Measurements from ENCODE around the gene TSHZ2.

TSHZ2 gene

DNA sequence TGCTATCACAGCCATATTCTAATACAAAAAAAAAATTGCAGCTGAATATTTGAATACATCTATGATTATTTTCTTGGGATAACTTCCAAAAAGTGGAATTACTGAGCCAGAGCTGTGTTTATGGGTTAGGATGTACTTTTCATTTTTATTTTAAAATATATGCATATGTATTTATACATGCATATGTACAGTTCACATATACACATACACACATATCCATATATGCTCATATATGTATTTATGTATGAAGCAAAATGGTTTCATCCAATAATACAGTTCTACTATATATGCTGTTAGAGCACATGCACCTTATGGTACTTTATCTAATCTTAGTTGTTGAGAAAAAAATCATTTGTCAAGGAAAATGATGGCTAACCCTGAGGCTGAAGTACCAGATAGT, 54.9 kb downstream of the TSHZ2 start:
- Histone ChIP-seq H4K20me1 (no peaks in the 10 kb centered on the region), H3K27me3 (no peaks in the 10 kb centered on the region), H3K9me3 (replicated peaks in 1 of 11) (no peaks in the 10 kb centered on the region), H3K9ac (no peak overlapping the region), H3K4me1 (peaks cover 0 to 3% (median 0%) of the 10 kb centered on the region in 10 experiments; a peak in 1 of 20 replicates), H3K4me2 (no peak overlapping the region), H3K27ac (no peak overlapping the region), H3K4me3 (no peak overlapping the region), H3K36me3 (no peaks in the 10 kb centered on the region)
- no peak for TF ChIP-seq Cebpa-rat (IDR thresholded peaks at IDR 0.05)

DNA sequence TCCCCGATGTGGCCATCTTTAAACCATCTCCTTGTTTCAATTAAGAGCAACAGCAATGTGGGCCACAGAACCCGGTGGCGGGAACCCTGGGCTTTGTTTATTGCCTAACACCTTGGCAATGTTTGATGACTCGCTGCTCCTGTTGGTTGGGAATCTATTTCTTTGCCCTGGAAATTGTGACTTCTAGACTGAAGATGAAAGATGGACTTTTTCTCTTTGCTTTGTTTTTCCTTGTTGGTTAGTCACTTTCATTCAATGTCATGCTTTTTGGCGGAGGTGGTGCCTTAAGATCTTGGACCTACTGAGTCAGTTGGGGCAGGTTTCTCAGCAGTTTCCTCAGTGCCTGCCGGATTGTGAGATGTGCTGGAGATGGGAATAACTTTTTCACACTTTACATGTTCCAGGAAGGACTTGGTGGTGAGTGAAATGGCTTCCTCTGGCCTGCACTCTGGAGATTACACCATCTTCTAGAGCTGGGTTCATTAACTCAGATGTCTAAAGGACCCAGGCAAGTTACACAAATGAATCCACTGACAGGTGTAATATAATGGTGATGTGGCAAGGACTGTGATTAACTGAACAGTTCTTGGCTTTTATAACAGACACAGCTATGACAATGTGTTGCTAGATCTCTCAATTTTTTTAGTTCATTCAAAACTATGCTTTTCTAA, 56.3 kb downstream of the TSHZ2 start:
- H3K4me1 ChIP-seq = peaks cover 0 to 3% (median 0%) of the 10 kb centered on the region in 10 experiments; a peak in 1 of 20 replicates
- H3K36me3 ChIP-seq = no peaks in the 10 kb centered on the region
- H3K9ac ChIP-seq = no peak overlapping the region
- H4K20me1 ChIP-seq = no peaks in the 10 kb centered on the region
- H3K4me2 ChIP-seq = no peak overlapping the region
- TF ChIP-seq Cebpa-rat (IDR thresholded peaks at IDR 0.05) = no peak
- H3K27me3 ChIP-seq = no peaks in the 10 kb centered on the region
- no peak overlapping the region for H3K27ac ChIP-seq
- no peak overlapping the region for H3K4me3 ChIP-seq
- H3K9me3 ChIP-seq (replicated peaks in 1 of 11) = no peaks in the 10 kb centered on the region

DNA sequence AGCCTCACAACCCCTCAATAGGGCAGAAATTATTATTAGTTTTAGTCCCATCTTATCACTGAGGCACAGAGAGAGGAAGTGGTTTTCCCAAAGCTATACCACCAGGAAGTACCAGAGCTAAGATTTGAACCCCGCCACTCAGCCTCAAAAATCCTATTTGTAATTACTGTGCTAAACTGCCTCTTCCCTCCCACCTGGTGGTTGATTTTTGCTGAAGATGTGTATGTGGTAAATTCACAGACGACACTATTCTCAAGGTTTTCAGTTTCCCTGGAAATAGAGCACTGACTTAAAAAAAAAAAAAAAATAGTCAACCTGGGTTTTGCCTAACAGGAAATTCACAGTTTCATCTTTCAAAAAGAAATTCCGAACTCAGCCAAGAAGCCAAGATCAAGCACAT, 57.9 kb downstream of the TSHZ2 start:
- H3K27ac ChIP-seq = no peak overlapping the region
- H3K9ac ChIP-seq = no peak overlapping the region
- H3K4me3 ChIP-seq = no peak overlapping the region
- peaks cover 0 to 3% (median 0%) of the 10 kb centered on the region in 10 experiments; a peak in 1 of 20 replicates for H3K4me1 ChIP-seq
- no peaks in the 10 kb centered on the region for H3K27me3 ChIP-seq
- TF ChIP-seq Cebpa-rat (IDR thresholded peaks at IDR 0.05) = no peak
- H3K4me2 ChIP-seq = peak overlapping the region in 1 of 11 experiments; percentile 12; a peak in 1 of 22 replicates
- no peaks in the 10 kb centered on the region for H4K20me1 ChIP-seq
- no peaks in the 10 kb centered on the region for H3K9me3 ChIP-seq (replicated peaks in 1 of 11)
- no peaks in the 10 kb centered on the region for H3K36me3 ChIP-seq

GRCh38 chr20:53032046-53032445, 59.9 kb downstream of the TSHZ2 start:
- Histone ChIP-seq H3K36me3 (no peaks in the 10 kb centered on the region), H3K4me2 (no peak overlapping the region), H3K4me3 (no peak overlapping the region), H3K4me1 (peaks cover 0 to 5% (median 2%) of the 10 kb centered on the region in 10 experiments; a peak in 11 of 20 replicates), H4K20me1 (no peaks in the 10 kb centered on the region), H3K27me3 (no peaks in the 10 kb centered on the region), H3K9ac (no peak overlapping the region), H3K27ac (no peak overlapping the region), H3K9me3 (replicated peaks in 1 of 11) (no peaks in the 10 kb centered on the region)
- no peak for TF ChIP-seq Cebpa-rat (IDR thresholded peaks at IDR 0.05)

DNA sequence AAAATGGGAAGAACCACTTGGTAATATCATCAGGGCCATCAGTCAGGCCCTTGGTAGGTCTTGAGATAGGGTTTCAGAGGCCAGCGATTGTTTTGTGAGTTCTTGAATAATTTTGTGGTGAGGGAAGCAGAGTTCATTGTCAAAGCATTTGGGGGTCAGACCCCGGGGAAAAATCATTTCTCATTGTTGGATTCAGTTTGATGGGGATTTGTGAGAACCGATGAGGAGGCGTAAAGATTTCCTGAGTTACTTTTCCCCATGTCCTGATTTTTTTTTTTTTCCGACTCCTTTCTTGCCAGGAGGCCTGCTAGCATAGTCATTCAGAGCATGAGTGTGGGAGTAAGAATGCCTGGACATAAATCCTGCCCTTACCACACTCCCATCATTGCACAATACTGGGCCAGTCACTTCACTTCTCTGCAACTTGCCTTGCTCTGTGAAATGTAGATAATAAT, 60.3 kb downstream of the TSHZ2 start:
- Histone ChIP-seq H3K4me3 (no peak overlapping the region), H3K9ac (no peak overlapping the region), H3K9me3 (replicated peaks in 1 of 11) (no peaks in the 10 kb centered on the region), H4K20me1 (no peaks in the 10 kb centered on the region), H3K27me3 (no peaks in the 10 kb centered on the region), H3K27ac (no peak overlapping the region), H3K36me3 (no peaks in the 10 kb centered on the region), H3K4me2 (no peak overlapping the region), H3K4me1 (peaks cover 0 to 7% (median 5%) of the 10 kb centered on the region in 10 experiments; a peak in 11 of 20 replicates)
- TF ChIP-seq Cebpa-rat (IDR thresholded peaks at IDR 0.05) = no peak

- H3K4me2 ChIP-seq = no peak overlapping the region
- H3K4me1 ChIP-seq = peaks cover 0 to 8% (median 5%) of the 10 kb centered on the region in 10 experiments; a peak in 11 of 20 replicates
- no peak for TF ChIP-seq Cebpa-rat (IDR thresholded peaks at IDR 0.05)
- H3K27ac ChIP-seq = no peak overlapping the region
- H3K27me3 ChIP-seq = no peaks in the 10 kb centered on the region
- H3K9me3 ChIP-seq (replicated peaks in 1 of 11) = no peaks in the 10 kb centered on the region
- no peaks in the 10 kb centered on the region for H4K20me1 ChIP-seq
- H3K36me3 ChIP-seq = no peaks in the 10 kb centered on the region
- H3K9ac ChIP-seq = no peak overlapping the region
- no peak overlapping the region for H3K4me3 ChIP-seq
Measured at GRCh38 chr20:53033176-53033575, 61.0 kb downstream of the TSHZ2 start.

- Histone ChIP-seq H3K36me3 (no peaks in the 10 kb centered on the region), H4K20me1 (no peaks in the 10 kb centered on the region), H3K9me3 (replicated peaks in 1 of 11) (no peaks in the 10 kb centered on the region), H3K27ac (no peak overlapping the region), H3K4me3 (no peak overlapping the region), H3K4me2 (no peak overlapping the region), H3K27me3 (no peaks in the 10 kb centered on the region), H3K4me1 (peaks cover 0 to 8% (median 5%) of the 10 kb centered on the region in 10 experiments; a peak in 11 of 20 replicates), H3K9ac (no peak overlapping the region)
- no peak for TF ChIP-seq Cebpa-rat (IDR thresholded peaks at IDR 0.05)
Measured at GRCh38 chr20:53034899-53035298, 62.7 kb downstream of the TSHZ2 start.

DNA sequence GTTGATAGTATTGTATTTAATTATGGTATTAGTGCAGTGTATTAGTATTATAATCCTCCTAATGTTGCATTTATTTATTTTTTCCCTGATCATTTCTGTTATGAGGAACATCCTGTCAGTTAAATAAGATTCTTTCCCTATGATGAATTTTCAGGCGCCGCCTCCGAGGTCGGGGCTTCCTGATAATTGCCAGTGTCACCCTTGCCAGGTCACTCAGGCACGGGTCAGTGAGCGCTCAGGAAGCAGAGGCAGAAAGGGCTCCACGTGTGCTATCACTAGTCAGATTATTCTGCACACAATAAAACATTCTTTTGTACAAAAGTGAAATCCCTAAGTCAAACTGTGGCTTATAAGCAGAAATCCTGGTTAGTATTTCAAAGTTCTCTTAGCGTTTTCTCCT, 64.8 kb downstream of the TSHZ2 start:
- no peak overlapping the region for H3K27ac ChIP-seq
- H3K4me2 ChIP-seq = peak overlapping the region in 6 of 11 experiments; percentile 25 to 60 (median 40); a peak in 8 of 22 replicates
- no peaks in the 10 kb centered on the region for H3K36me3 ChIP-seq
- H3K9ac ChIP-seq = no peak overlapping the region
- H3K27me3 ChIP-seq = no peaks in the 10 kb centered on the region
- no peaks in the 10 kb centered on the region for H3K9me3 ChIP-seq (replicated peaks in 1 of 11)
- H3K4me1 ChIP-seq = peaks cover 0 to 13% (median 10%) of the 10 kb centered on the region in 10 experiments; a peak in 14 of 20 replicates
- H3K4me3 ChIP-seq = no peak overlapping the region
- H4K20me1 ChIP-seq = no peaks in the 10 kb centered on the region
- TF ChIP-seq Cebpa-rat (IDR thresholded peaks at IDR 0.05) = no peak

- Histone ChIP-seq H3K9ac (no peak overlapping the region), H3K4me2 (no peak overlapping the region), H3K9me3 (replicated peaks in 1 of 11) (no peaks in the 10 kb centered on the region), H3K4me1 (peaks cover 0 to 16% (median 10%) of the 10 kb centered on the region in 10 experiments; a peak in 14 of 20 replicates), H3K27me3 (no peaks in the 10 kb centered on the region), H4K20me1 (no peaks in the 10 kb centered on the region), H3K27ac (no peak overlapping the region), H3K36me3 (no peaks in the 10 kb centered on the region), H3K4me3 (no peak overlapping the region)
- TF ChIP-seq Cebpa-rat (IDR thresholded peaks at IDR 0.05) = no peak
Measured at GRCh38 chr20:53037621-53038020, 65.5 kb downstream of the TSHZ2 start.

DNA sequence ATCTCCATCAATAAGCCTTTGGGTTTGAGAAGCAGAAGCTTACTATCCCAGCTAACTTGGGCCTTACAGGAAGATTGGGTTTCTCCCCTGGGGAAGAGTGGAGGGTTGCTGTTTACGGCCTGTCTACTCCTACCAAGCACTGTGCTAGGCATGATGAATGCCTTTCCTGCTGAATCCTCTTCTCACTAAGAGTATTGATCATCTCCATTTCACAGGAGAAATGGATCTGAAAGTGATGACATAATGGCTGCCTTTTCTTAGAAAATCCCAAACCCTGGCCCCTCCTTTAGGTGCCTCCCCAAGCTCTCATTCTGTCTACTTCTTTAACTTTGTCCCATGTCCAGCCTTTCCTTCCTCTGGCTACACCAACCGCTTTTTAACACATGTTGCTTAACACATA, 66.1 kb downstream of the TSHZ2 start:
- Histone ChIP-seq H3K4me1 (peaks cover 0 to 22% (median 14%) of the 10 kb centered on the region in 10 experiments; a peak in 15 of 20 replicates), H3K36me3 (no peaks in the 10 kb centered on the region), H3K27me3 (no peaks in the 10 kb centered on the region), H4K20me1 (no peaks in the 10 kb centered on the region), H3K27ac (no peak overlapping the region), H3K4me3 (no peak overlapping the region), H3K4me2 (no peak overlapping the region), H3K9me3 (replicated peaks in 1 of 11) (no peaks in the 10 kb centered on the region), H3K9ac (no peak overlapping the region)
- no peak for TF ChIP-seq Cebpa-rat (IDR thresholded peaks at IDR 0.05)

Data from BLaER1 treated with 17β-estradiol and CSF1 and Interleukin-3, amounts not matched to agents 10 nM and 100 nM (cell line).